Measurements from ENCODE around the gene TIMM13. TPM values are rescaled to one million over a fixed set of nuclear protein-coding genes. Genes with fewer than 3 reads are reported as not detected.

The TIMM13 gene
- total RNA-seq, 4 donors from 2014 or later, result 28.8 to 43.6 (median 41.1) TPM

GRCh38 chr19:2381148-2381820, 46.1 kb downstream of the TIMM13 start:
- no peak for ATAC-seq (ENCODE audit: low FRiP score)
- no peak for TF ChIP-seq CTCF (IDR thresholded peaks at IDR 0.05)
- no peak for DNase-seq (ENCODE audit: low spot score)

- no peak for TF ChIP-seq CTCF (IDR thresholded peaks at IDR 0.05)
- ATAC-seq (ENCODE audit: low FRiP score) (no peak), DNase-seq (ENCODE audit: low spot score) (no peak)
These were observed 46.8 kb downstream of the TIMM13 start for GRCh38 chr19:2380567-2380966.

- no peak for TF ChIP-seq CTCF (IDR thresholded peaks at IDR 0.05)
- DNase-seq (ENCODE audit: low spot score), result no peak
- no peak for ATAC-seq (ENCODE audit: low FRiP score)
These were observed 50.4 kb downstream of the TIMM13 start for GRCh38 chr19:2376784-2377519.

Other genes starting within 250 kb of the TIMM13 start
- gene PLEKHJ1, start 191.3 kb downstream of the TIMM13 start, total RNA-seq, result 10 to 100 TPM; 45.0 to 67.5 (median 52.3) TPM
- 10 to 100 TPM; 13.2 to 31.1 (median 24.5) TPM for gene SF3A2, start 190.8 kb downstream of the TIMM13 start, total RNA-seq
- 1 to 10 TPM in 1 of 4 donors, under 1 TPM in 2, not detected in 1; 0.25 to 1.1 (median 0.72) TPM for gene AMH, start 178.3 kb downstream of the TIMM13 start, total RNA-seq
- gene JSRP1, start 171.2 kb downstream of the TIMM13 start, total RNA-seq, result not detected
- 1 to 10 TPM in 3 of 4 donors, under 1 TPM in 1; 0.09 to 9.1 (median 1.3) TPM for gene PEAK3, start 145.4 kb downstream of the TIMM13 start, total RNA-seq
- gene LINGO3, start 119.4 kb downstream of the TIMM13 start, total RNA-seq, result under 1 TPM in 1 of 4 donors, not detected in 3; 0.19 TPM
- 100 to 1,000 TPM; 101 to 142 (median 115) TPM for gene LSM7, start 99.0 kb downstream of the TIMM13 start, total RNA-seq
- gene SPPL2B, start 98.9 kb downstream of the TIMM13 start, total RNA-seq, result 10 to 100 TPM; 24.0 to 42.6 (median 27.4) TPM
- under 1 TPM in 1 of 4 donors, not detected in 3; 0.12 TPM for gene TMPRSS9, start 67.3 kb downstream of the TIMM13 start, total RNA-seq
- gene LMNB2, start 29.4 kb upstream of the TIMM13 start, total RNA-seq, result 10 to 100 TPM; 14.1 to 37.5 (median 23.0) TPM
- 100 to 1,000 TPM; 120 to 726 (median 425) TPM for gene GADD45B, start 48.5 kb upstream of the TIMM13 start, total RNA-seq

Data from omental fat pad (tissue), 4 donors.